GM21619 (cell line): Measurements from ENCODE around the gene OOSP3.
A peak's percentile ranks its signal among the peaks of the same experiment; 100 is the strongest.
"Not testable (repeated sequence)": the region's sequence is repeated elsewhere in the genome, so short reads cannot be mapped to it uniquely, and the experiment has no call there.

Experiments used
- ATAC-seq: cut with Tn5 transposase; IDR thresholded peaks from one replicate; pipeline ENCODE4 v1.9.1; 2021; ENCODE audit not compliant: unreplicated experiment

The OOSP3 gene

DNA sequence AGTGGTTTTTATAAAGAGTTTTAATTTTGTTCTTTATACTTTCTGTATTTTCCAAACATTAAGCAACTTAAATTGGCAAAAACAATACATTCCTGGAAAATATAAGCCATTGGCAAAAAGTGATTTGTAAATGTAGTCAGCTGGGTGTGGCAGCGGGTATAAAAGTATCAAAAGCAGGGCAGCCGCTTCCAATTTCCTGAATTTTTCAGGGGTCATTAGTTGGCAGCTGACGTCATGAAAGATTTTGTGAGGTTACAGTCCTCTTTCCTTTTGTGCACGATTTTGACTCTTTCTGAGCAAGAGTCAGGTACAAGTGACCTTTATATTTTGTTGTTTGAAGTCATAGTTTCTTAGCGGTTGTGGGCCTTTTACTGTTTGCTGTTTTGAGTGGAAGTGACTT is at the start of gene OOSP3:
TSS of gene OOSP3 (plus strand) at position 208 of the 400 bp plus-strand sequence. CDS start at position 235, 27 bp downstream.
- ATAC-seq, result no peak

DNA sequence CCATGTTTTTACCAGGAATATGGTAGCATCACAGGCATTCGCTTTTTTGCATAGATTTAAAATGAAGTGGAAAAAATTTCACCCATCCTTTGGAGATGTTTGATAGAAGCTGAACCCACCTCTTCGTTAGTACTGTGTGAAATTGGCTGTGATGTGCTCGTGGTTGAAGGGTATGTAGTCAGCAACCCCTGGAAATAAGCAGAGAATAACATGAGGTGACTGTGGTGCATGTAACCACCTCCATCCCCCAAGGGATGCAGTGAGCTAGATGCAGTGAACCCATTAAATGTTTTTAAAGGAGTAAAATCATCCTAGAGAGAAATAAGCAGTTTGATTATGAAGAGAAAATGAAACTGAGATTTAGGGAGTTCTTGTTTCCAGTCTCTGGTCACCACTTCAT is 49.2 kb upstream of the OOSP3 start:
- no peak for ATAC-seq

DNA sequence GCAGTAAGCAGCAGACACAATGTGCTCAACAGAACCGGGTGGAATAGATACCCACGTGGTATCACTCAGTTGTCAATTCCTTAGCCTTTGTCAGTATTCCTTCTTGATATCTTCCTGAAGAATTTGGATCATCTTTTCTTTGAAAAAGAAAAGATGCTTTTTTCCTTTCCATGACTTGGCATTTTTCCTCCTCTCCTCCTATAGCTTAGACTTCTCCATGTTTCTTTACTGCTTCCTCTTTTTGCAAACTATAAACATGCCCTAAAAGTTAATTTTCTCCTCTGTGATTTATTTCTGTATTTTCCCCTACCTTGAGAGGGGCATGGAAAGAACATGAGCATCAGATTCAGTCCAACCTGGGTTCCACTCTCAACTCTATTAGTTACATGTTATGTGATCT is 45.0 kb upstream of the OOSP3 start:
- no peak for ATAC-seq

- no peak for ATAC-seq
Observed at GRCh38 chr11:59839615-59840014, 39.0 kb upstream of the OOSP3 start.

DNA sequence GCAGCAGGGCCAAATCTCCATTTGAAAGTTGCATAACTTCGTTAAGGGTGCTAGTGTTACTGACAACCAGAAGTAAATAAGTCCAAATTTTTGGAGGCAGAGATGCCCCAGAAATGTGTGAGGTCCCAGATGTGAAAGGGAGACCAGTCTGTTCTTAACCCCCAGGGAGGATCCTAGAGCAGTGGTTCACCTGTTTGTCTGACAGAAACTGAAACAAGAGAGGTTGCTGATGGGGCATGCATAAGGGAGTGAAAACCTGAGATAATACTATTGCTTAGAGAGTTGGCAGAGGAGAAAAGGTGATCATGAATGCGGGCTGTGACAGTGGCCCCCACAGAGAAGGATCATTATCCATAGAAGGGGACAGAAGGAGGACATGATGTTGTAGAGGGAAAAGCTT is 37.1 kb upstream of the OOSP3 start:
- ATAC-seq, result peak; percentile 77

- no peak for ATAC-seq
Observed at GRCh38 chr11:59842316-59842715, 36.3 kb upstream of the OOSP3 start.

DNA sequence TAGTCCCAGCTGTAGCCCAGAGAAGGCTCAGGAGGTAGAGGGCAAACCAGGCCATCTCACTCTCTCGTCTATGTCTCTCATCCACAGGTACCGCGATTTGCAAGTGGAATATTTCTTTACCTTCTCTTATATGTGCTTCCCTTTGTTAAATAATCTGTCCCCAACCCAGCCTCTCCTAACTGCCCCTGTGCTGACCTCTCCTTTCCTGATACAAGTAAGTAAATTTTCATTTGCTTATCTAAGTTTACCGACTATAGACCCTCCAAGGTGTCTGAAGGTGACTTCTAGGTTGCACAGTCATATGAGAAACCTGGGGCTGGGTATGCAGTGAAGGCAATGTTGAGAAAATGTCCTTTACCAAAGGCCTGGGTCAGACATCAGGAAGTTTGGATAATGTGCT is 33.2 kb upstream of the OOSP3 start, which contains the start of gene CBLIF:
TSS of gene CBLIF (minus strand) at position 101 of the 400 bp plus-strand sequence. CDS start at position 55, 46 bp downstream.
- no peak for ATAC-seq

GRCh38 chr11:59846556-59846955 is 32.0 kb upstream of the OOSP3 start:
- ATAC-seq, result no peak

GRCh38 chr11:59847626-59848025 is 31.0 kb upstream of the OOSP3 start:
- no peak for ATAC-seq

GRCh38 chr11:59848439-59848838 is 30.1 kb upstream of the OOSP3 start:
- not testable (repeated sequence) for ATAC-seq

DNA sequence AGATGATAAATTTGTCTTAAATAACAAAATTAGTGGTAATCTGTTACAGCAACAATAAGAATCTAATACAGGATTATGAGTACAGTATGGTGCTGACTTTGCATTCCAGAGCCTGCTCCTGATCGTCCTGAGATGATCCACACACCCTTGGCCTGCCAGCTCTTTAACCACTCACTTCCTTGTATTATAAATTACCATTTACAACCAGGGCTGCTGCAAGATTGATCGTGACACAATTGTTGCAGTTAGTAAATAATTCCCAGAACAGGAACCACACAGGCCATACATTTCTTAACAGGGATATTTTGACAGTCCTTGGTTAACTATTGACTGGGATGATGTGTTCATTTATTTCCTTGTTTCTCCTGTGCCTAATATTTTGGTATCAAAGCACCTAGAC is 29.5 kb upstream of the OOSP3 start:
- ATAC-seq, result no peak

GRCh38 chr11:59849551-59849950 is 29.0 kb upstream of the OOSP3 start:
- not testable (repeated sequence) for ATAC-seq

- ATAC-seq, result not testable (repeated sequence)
Observed at GRCh38 chr11:59851416-59851815, 27.2 kb upstream of the OOSP3 start.

DNA sequence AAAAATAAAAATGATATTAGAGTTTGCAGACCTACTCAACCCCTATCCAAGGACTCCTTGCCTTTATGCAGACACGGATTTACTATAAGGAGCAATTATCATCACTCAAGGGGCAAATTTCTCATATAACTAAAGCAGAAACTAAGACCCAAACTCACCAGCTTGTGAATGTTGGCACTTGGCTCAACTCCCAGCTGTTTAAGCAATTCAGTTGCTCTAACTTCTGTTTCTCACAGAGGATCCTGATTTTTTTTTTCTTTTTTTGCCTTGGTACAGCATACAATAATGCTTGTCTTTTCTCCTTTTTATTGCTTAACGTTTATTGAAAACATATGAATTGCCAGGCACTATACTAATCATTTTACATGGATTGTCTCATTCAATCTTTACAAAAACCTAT is 23.7 kb upstream of the OOSP3 start:
- no peak for ATAC-seq

- no peak for ATAC-seq
Observed at GRCh38 chr11:59857439-59858434, 20.8 kb upstream of the OOSP3 start.

GRCh38 chr11:59859673-59860072 is 18.9 kb upstream of the OOSP3 start:
- no peak for ATAC-seq

DNA sequence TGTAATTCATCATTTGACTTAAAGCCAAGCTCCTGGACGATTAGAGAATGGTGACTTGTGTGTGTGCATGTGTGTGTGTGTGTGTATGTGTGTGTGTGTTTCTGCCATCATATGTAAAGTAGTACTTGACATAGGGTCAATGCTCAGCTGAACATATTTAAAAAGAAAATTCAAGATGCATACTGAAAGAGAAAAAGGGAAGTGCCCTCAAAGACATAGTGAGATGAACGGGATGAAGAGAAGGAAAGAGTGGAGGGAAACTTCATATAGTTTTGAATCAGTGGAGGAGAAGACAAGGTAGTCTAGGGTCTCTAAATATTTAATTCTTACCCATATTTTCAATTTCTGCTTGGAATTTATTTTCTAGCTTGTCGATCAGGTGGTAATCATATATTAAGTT is 16.3 kb upstream of the OOSP3 start:
- no peak for ATAC-seq

DNA sequence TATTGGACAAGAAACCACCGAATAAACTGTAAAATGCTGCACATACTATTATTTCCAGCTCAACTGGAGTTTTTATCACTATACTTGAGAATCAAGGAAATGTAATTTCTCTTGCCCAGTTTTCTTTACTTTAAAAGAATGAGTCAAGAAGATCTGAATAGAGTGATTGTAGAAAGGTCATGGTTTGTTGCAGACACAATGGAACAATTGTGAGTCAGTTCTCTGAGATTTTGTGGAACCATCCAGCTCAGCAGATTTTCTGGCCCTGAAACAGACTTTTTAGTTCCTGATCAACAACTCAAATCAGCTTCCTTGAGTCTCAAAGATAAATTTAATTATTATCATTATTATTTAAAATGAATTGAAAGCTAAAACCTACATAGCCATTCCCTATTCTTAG is 13.6 kb upstream of the OOSP3 start:
- no peak for ATAC-seq

DNA sequence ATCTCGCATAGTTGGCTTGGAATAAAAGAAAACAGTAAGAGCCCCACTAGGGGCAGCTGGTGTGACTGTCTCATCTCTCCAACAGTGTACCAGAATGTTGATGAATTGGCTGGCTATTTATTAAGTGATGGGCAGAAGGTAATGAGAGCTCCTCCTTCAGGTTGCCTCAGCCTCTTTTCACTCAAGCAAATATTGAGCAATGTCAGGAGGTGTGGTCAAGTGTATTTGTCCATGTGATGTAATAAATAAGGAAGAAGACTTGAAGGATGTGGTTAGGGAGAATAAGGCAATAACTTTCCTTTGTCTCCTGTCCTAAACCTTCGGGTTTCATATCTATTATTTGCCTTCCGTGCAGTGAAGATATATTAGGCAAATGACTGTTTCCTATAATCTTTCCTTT is 12.2 kb upstream of the OOSP3 start, which contains the start of gene TCN1:
TSS of gene TCN1 (minus strand) at position 91 of the 400 bp plus-strand sequence. CDS start at position 74, 17 bp downstream.
- no peak for ATAC-seq

- no peak for ATAC-seq
Observed at GRCh38 chr11:59866836-59867235, 11.7 kb upstream of the OOSP3 start.

GRCh38 chr11:59867946-59868345 is 10.6 kb upstream of the OOSP3 start:
- no peak for ATAC-seq

DNA sequence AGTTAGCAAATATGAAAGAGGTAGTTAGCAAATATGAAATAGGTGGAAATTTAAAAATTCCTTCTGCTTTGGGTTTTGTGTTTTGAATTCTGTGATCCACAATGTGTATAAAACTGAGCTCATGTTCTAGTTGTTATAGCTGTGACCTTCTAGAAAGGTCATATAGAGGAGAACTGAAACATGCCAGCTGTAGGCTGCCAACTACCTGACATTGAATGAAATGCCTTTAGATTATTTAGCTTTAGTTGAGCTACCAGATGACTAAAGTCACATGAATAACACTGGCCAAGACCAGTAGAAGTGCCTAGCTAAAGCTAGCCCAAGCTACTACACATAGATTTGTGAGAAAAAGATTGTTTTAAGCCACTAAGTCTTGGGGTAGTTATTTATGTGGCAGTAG is 6.5 kb upstream of the OOSP3 start:
- ATAC-seq, result no peak
